ENCODE data around the gene SLC51A. TPM values are rescaled to one million over a fixed set of nuclear protein-coding genes. Genes with fewer than 3 reads are reported as not detected.
"Not testable (repeated sequence)": the region's sequence is repeated elsewhere in the genome, so short reads cannot be mapped to it uniquely, and the experiment has no call there.

The SLC51A gene
- under 1 TPM in 1 of 2 donors, not detected in 1; 0.35 TPM for total RNA-seq

- TF ChIP-seq CTCF (IDR thresholded peaks at IDR 0.05): no peak
Measured at GRCh38 chr3:196216089-196216564, at the start of gene SLC51A. Gene SLC51A (plus strand): TSS chr3:196216534. CDS start chr3:196216713, 179 bp downstream.

GRCh38 chr3:196166741-196167140 is 49.6 kb upstream of the SLC51A start:
- no peaks in the 10 kb centered on the region for H3K27me3 ChIP-seq
- H3K4me1 ChIP-seq: peaks cover 0 to 6% of the 10 kb centered on the region in 2 donors
- no peak overlapping the region for H3K4me3 ChIP-seq
- DNase-seq (ENCODE audit: low spot score): no peak
- TF ChIP-seq CTCF (IDR thresholded peaks at IDR 0.05): no peak
- no peak overlapping the region for H3K27ac ChIP-seq
- H3K36me3 ChIP-seq: no peaks in the 10 kb centered on the region
- H3K9me3 ChIP-seq: no peaks in the 10 kb centered on the region

More at GRCh38 chr3:196216089-196216564, at the start of gene SLC51A:
- Histone ChIP-seq H3K27me3 (peaks cover 0 to 6% of the 10 kb centered on the region in 2 donors), H3K9me3 (no peaks in the 10 kb centered on the region), H3K4me3 (no peak within 1 kb of the TSS), H3K4me1 (peaks cover 0 to 8% of the 10 kb centered on the region in 2 donors), H3K36me3 (no peaks in the 10 kb centered on the region), H3K27ac (no peak within 1 kb of the TSS)
- no peak for DNase-seq (ENCODE audit: low spot score)

GRCh38 chr3:196168808-196169391 is 47.4 kb upstream of the SLC51A start:
- TF ChIP-seq CTCF (IDR thresholded peaks at IDR 0.05): no peak
- H3K4me1 ChIP-seq: peaks cover 0 to 2% of the 10 kb centered on the region in 2 donors
- no peak for DNase-seq (ENCODE audit: low spot score)
- H3K27ac ChIP-seq: no peak overlapping the region
- H3K9me3 ChIP-seq: no peaks in the 10 kb centered on the region
- no peak overlapping the region for H3K4me3 ChIP-seq
- H3K36me3 ChIP-seq: no peaks in the 10 kb centered on the region
- H3K27me3 ChIP-seq: no peaks in the 10 kb centered on the region

- no peak for DNase-seq (ENCODE audit: low spot score)
- no peak overlapping the region for H3K27ac ChIP-seq
- H3K4me3 ChIP-seq: no peak overlapping the region
Measured at GRCh38 chr3:196169836-196170240, 46.5 kb upstream of the SLC51A start.

GRCh38 chr3:196170296-196170695 is 46.0 kb upstream of the SLC51A start:
- H3K27me3 ChIP-seq; H3K4me3 ChIP-seq; DNase-seq (ENCODE audit: low spot score); H3K9me3 ChIP-seq; H3K27ac ChIP-seq; H3K4me1 ChIP-seq; H3K36me3 ChIP-seq: not testable (repeated sequence)

More at GRCh38 chr3:196169836-196170240, 46.5 kb upstream of the SLC51A start:
- no peaks in the 10 kb centered on the region for H3K27me3 ChIP-seq
- no peaks in the 10 kb centered on the region for H3K36me3 ChIP-seq
- no peaks in the 10 kb centered on the region for H3K4me1 ChIP-seq
- no peak for TF ChIP-seq CTCF (IDR thresholded peaks at IDR 0.05)
- no peaks in the 10 kb centered on the region for H3K9me3 ChIP-seq

GRCh38 chr3:196174652-196175051 is 41.7 kb upstream of the SLC51A start:
- DNase-seq (ENCODE audit: low spot score): no peak

More at GRCh38 chr3:196174652-196175051, 41.7 kb upstream of the SLC51A start:
- H3K4me1 ChIP-seq: no peaks in the 10 kb centered on the region
- H3K27ac ChIP-seq: no peak overlapping the region
- no peaks in the 10 kb centered on the region for H3K36me3 ChIP-seq
- no peak for TF ChIP-seq CTCF (IDR thresholded peaks at IDR 0.05)
- H3K9me3 ChIP-seq: no peaks in the 10 kb centered on the region
- no peaks in the 10 kb centered on the region for H3K27me3 ChIP-seq
- no peak overlapping the region for H3K4me3 ChIP-seq
